KMS-11 (cell line): ENCODE data around the gene EYA3.

Source experiments
- H2AFZ ChIP-seq: fragments of 200-600 bp; sonication (generic); 2 replicates; pipeline ENCODE4 v1.6.1; 2016; ENCODE audit warnings: antibody characterized with exemption, mixed run types, low read depth
- H3K27ac ChIP-seq: fragments of 200-600 bp; sonication (generic); 2 replicates; pipeline ENCODE4 v1.6.1; 2016; ENCODE audit warnings: mild to moderate bottlenecking, mixed run types
- H3K27me3 ChIP-seq: fragments of 200-600 bp; sonication (generic); 2 replicates; pipeline ENCODE4 v1.6.1; 2017; ENCODE audit warnings: mild to moderate bottlenecking, low read depth, mixed run types, moderate library complexity; ENCODE audit not compliant: insufficient read depth
- H3K36me3 ChIP-seq: fragments of 200-600 bp; sonication (generic); 2 replicates; pipeline ENCODE4 v1.6.1; 2017; ENCODE audit warnings: mild to moderate bottlenecking, mixed run types; ENCODE audit not compliant: insufficient read depth
- H3K4me1 ChIP-seq: fragments of 200-600 bp; sonication (generic); 2 replicates; pipeline ENCODE4 v1.6.1; 2016; ENCODE audit warnings: mild to moderate bottlenecking, low read depth, mixed run types; ENCODE audit not compliant: poor library complexity, severe bottlenecking
- H3K4me2 ChIP-seq: fragments of 200-600 bp; sonication (generic); 2 replicates; pipeline ENCODE4 v1.7.0; 2016; ENCODE audit warnings: mild to moderate bottlenecking, mixed run types
- H3K4me3 ChIP-seq: fragments of 200-600 bp; sonication (generic); IDR thresholded peaks from 2 replicates; pipeline ENCODE4 v1.6.1; 2017; ENCODE audit warnings: low read depth, low read length, mixed read lengths; ENCODE audit not compliant: insufficient read depth
- H3K79me2 ChIP-seq: fragments of 200-600 bp; sonication (generic); 2 replicates; pipeline ENCODE4 v1.6.1; 2016; ENCODE audit warnings: low read depth, mixed run types; ENCODE audit not compliant: insufficient read depth
- H3K9ac ChIP-seq: fragments of 200-600 bp; sonication (generic); 2 replicates; pipeline ENCODE4 v1.6.1; 2016; ENCODE audit warnings: mild to moderate bottlenecking, mixed run types
- H4K20me1 ChIP-seq: fragments of 200-600 bp; sonication (generic); 2 replicates; pipeline ENCODE4 v1.6.1; 2016; ENCODE audit warnings: mild to moderate bottlenecking, mixed run types; ENCODE audit not compliant: insufficient read depth
- CTCF ChIP-seq: fragments of 200-600 bp; sonication (generic); conservative IDR thresholded peaks from 2 replicates; pipeline ENCODE4 v1.6.1; 2017; ENCODE audit warnings: low read depth, mild to moderate bottlenecking, antibody characterized with exemption, low read length, moderate library complexity, mixed read lengths

Gene EYA3

GRCh38 chr1:28110555-28110954 lies 22.1 kb upstream of the EYA3 start:
- Histone ChIP-seq H3K27me3 (no peaks in the 10 kb centered on the region), H4K20me1 (no peaks in the 10 kb centered on the region), H3K4me2 (no peak overlapping the region), H2AFZ (no peak overlapping the region), H3K9ac (no peak overlapping the region), H3K27ac (no peak overlapping the region), H3K4me3 (no peak overlapping the region), H3K4me1 (no peaks in the 10 kb centered on the region), H3K79me2 (no peaks in the 10 kb centered on the region), H3K36me3 (no peaks in the 10 kb centered on the region)
- no peak for TF ChIP-seq CTCF

- H3K27ac ChIP-seq, result no peak overlapping the region
- no peak overlapping the region for H2AFZ ChIP-seq
- no peak for TF ChIP-seq CTCF
- H3K79me2 ChIP-seq, result no peaks in the 10 kb centered on the region
- H3K9ac ChIP-seq, result no peak overlapping the region
- H4K20me1 ChIP-seq, result no peaks in the 10 kb centered on the region
- no peaks in the 10 kb centered on the region for H3K36me3 ChIP-seq
- no peak overlapping the region for H3K4me3 ChIP-seq
- no peaks in the 10 kb centered on the region for H3K4me1 ChIP-seq
- no peaks in the 10 kb centered on the region for H3K27me3 ChIP-seq
- H3K4me2 ChIP-seq, result no peak overlapping the region
Observed at GRCh38 chr1:28109639-28110038, 21.2 kb upstream of the EYA3 start.

- Histone ChIP-seq H4K20me1 (no peaks in the 10 kb centered on the region), H3K36me3 (no peaks in the 10 kb centered on the region), H3K27ac (no peak overlapping the region), H2AFZ (no peak overlapping the region), H3K9ac (no peak overlapping the region), H3K79me2 (no peaks in the 10 kb centered on the region), H3K4me3 (no peak overlapping the region), H3K4me1 (no peaks in the 10 kb centered on the region), H3K4me2 (no peak overlapping the region), H3K27me3 (no peaks in the 10 kb centered on the region)
- TF ChIP-seq CTCF, result no peak
Observed at GRCh38 chr1:28108001-28108400, 19.6 kb upstream of the EYA3 start.

- Histone ChIP-seq H2AFZ (no peak overlapping the region), H4K20me1 (no peaks in the 10 kb centered on the region), H3K4me3 (no peak overlapping the region), H3K4me2 (no peak overlapping the region), H3K9ac (no peak overlapping the region), H3K4me1 (no peaks in the 10 kb centered on the region), H3K27me3 (no peaks in the 10 kb centered on the region), H3K79me2 (no peaks in the 10 kb centered on the region), H3K36me3 (no peaks in the 10 kb centered on the region), H3K27ac (no peak overlapping the region)
- no peak for TF ChIP-seq CTCF
Observed at GRCh38 chr1:28104866-28105467, 16.6 kb upstream of the EYA3 start.

GRCh38 chr1:28102189-28102588 lies 13.8 kb upstream of the EYA3 start:
- no peak overlapping the region for H3K4me3 ChIP-seq
- no peaks in the 10 kb centered on the region for H4K20me1 ChIP-seq
- no peak for TF ChIP-seq CTCF

More at GRCh38 chr1:28102189-28102588, 13.8 kb upstream of the EYA3 start:
- Histone ChIP-seq H3K36me3 (no peaks in the 10 kb centered on the region), H3K27ac (no peak overlapping the region), H3K9ac (no peak overlapping the region), H3K4me1 (peaks cover 2% of the 10 kb centered on the region), H3K4me2 (no peak overlapping the region), H2AFZ (no peak overlapping the region), H3K79me2 (no peaks in the 10 kb centered on the region), H3K27me3 (no peaks in the 10 kb centered on the region)
